Calu3 (cell line): ENCODE data around the gene BOD1L1. TPM values are rescaled to one million over a fixed set of nuclear protein-coding genes. Genes with fewer than 3 reads are reported as not detected.
"Not testable (repeated sequence)": the region's sequence is repeated elsewhere in the genome, so short reads cannot be mapped to it uniquely, and the experiment has no call there.

ENCODE experiments used
- BruUV-seq: library from RNA; stranded (reverse); fragments of 400-500 nt; replicated peaks from 2 replicates; lab custom pipeline; 2021; lab: Mats Ljungman, UMichigan
- CTCF ChIA-PET: fragments of 300-600 bp; sonication (Branson Sonifier 250); formaldehyde crosslinking; loops from one replicate; lab custom pipeline; 2022; ENCODE audit warnings: antibody characterized with exemption; lab: Charles Lee
- DNase-seq: peaks from one replicate; pipeline ENCODE4 v3.0.0; 2022
- H3K27ac Mint-ChIP-seq: one replicate; pipeline ENCODE4 v1.8.0; 2022; ENCODE audit warnings: mixed read lengths; ENCODE audit not compliant: unreplicated experiment
- H3K27me3 Mint-ChIP-seq: one replicate; pipeline ENCODE4 v1.8.0; 2022; ENCODE audit warnings: mixed read lengths; ENCODE audit not compliant: unreplicated experiment
- H3K36me3 Mint-ChIP-seq: one replicate; pipeline ENCODE4 v1.8.0; 2022; ENCODE audit warnings: mild to moderate bottlenecking, moderate library complexity, mixed read lengths; ENCODE audit not compliant: insufficient read depth, unreplicated experiment
- H3K4me1 Mint-ChIP-seq: one replicate; pipeline ENCODE4 v1.8.0; 2022; ENCODE audit warnings: mild to moderate bottlenecking, low read depth, mixed read lengths; ENCODE audit not compliant: unreplicated experiment
- H3K4me3 Mint-ChIP-seq: one replicate; pipeline ENCODE4 v1.8.0; 2022; ENCODE audit warnings: mild to moderate bottlenecking, low read depth, moderate library complexity, mixed read lengths; ENCODE audit not compliant: unreplicated experiment
- H3K9me3 Mint-ChIP-seq: one replicate; pipeline ENCODE4 v1.8.0; 2022; ENCODE audit warnings: low read depth, mixed read lengths; ENCODE audit not compliant: unreplicated experiment
- CTCF ChIP-seq: fragments of 200-600 bp; IDR thresholded peaks from one replicate; pipeline ENCODE4 v1.8.0; 2022; ENCODE audit warnings: antibody characterized with exemption; ENCODE audit not compliant: unreplicated experiment
- intact Hi-C: fragments of 100-400 bp; cut with micrococcal nuclease; formaldehyde crosslinking; loops from one replicate; pipeline ENCODE4 v1.10.0; 2022; ENCODE audit not compliant: unreplicated experiment
- total RNA-seq: library from RNA; stranded (reverse); gene quantifications from 2 replicates; pipeline ENCODE4 v1.2.3, GENCODE V29; 2022

The BOD1L1 gene
- total RNA-seq, 1 experiment from 2014 or later = 25.7 TPM

GRCh38 chr4:13561673-13562072, 65.9 kb downstream of the BOD1L1 start:
- no peak overlapping the region for H3K27ac Mint-ChIP-seq
- BruUV-seq = no TSS peak
- TF ChIP-seq CTCF = no peak
- CTCF ChIA-PET = no interaction called here
- no peak for DNase-seq
- H3K27me3 Mint-ChIP-seq = peaks cover 13% of the 10 kb centered on the region
- intact Hi-C loops = no loop called here
- no peaks in the 10 kb centered on the region for H3K9me3 Mint-ChIP-seq
- no peaks in the 10 kb centered on the region for H3K36me3 Mint-ChIP-seq
- no peaks in the 10 kb centered on the region for H3K4me1 Mint-ChIP-seq
- H3K4me3 Mint-ChIP-seq = no peak overlapping the region

GRCh38 chr4:13560111-13560510, 67.4 kb downstream of the BOD1L1 start:
- H3K4me1 Mint-ChIP-seq, intact Hi-C loops, H3K27ac Mint-ChIP-seq, DNase-seq, CTCF ChIA-PET, BruUV-seq, H3K9me3 Mint-ChIP-seq, H3K4me3 Mint-ChIP-seq, H3K36me3 Mint-ChIP-seq: not testable (repeated sequence)
- H3K27me3 Mint-ChIP-seq = peaks cover 14% of the 10 kb centered on the region

GRCh38 chr4:13559413-13559812, 68.1 kb downstream of the BOD1L1 start:
- no peaks in the 10 kb centered on the region for H3K9me3 Mint-ChIP-seq
- no peaks in the 10 kb centered on the region for H3K36me3 Mint-ChIP-seq
- intact Hi-C loops = no loop called here
- H3K27ac Mint-ChIP-seq = no peak overlapping the region
- peaks cover 14% of the 10 kb centered on the region for H3K27me3 Mint-ChIP-seq
- TF ChIP-seq CTCF = no peak
- no peak overlapping the region for H3K4me3 Mint-ChIP-seq
- no TSS peak for BruUV-seq
- no peak for DNase-seq
- no peaks in the 10 kb centered on the region for H3K4me1 Mint-ChIP-seq
- CTCF ChIA-PET = interaction anchor here (0.5 kb wide), 1 partner anchor 835 kb away, joined by 3 read pairs; no protein-coding TSS in a partner anchor

- no TSS peak for BruUV-seq
- Mint-ChIP-seq H3K9me3 (no peaks in the 10 kb centered on the region), H3K27me3 (peaks cover 14% of the 10 kb centered on the region), H3K4me1 (no peaks in the 10 kb centered on the region), H3K27ac (no peak overlapping the region), H3K36me3 (no peaks in the 10 kb centered on the region), H3K4me3 (no peak overlapping the region)
- DNase-seq = no peak
- CTCF ChIA-PET = interaction anchor here (0.5 kb wide), 1 partner anchor 835 kb away, joined by 3 read pairs; no protein-coding TSS in a partner anchor
- TF ChIP-seq CTCF = no peak
- intact Hi-C loops = no loop called here
These were observed 68.6 kb downstream of the BOD1L1 start for GRCh38 chr4:13558881-13559280.

- peaks cover 34% of the 10 kb centered on the region for H3K27me3 Mint-ChIP-seq
- H3K4me1 Mint-ChIP-seq = no peaks in the 10 kb centered on the region
- intact Hi-C loops = no loop called here
- H3K27ac Mint-ChIP-seq = no peak overlapping the region
- H3K36me3 Mint-ChIP-seq = no peaks in the 10 kb centered on the region
- DNase-seq = no peak
- H3K9me3 Mint-ChIP-seq = no peaks in the 10 kb centered on the region
- no peak overlapping the region for H3K4me3 Mint-ChIP-seq
- CTCF ChIA-PET = no interaction called here
- TF ChIP-seq CTCF = no peak
- no TSS peak for BruUV-seq
These were observed 72.2 kb downstream of the BOD1L1 start for GRCh38 chr4:13555325-13555724.
